Neutrophil (primary cell): ENCODE results near the gene CDH3.

Experiments used
- H3K27ac ChIP-seq: fragments of 200-600 bp; sonication (generic); 2 replicates; pipeline ENCODE4 v1.5.1; 2016; ENCODE audit warnings: mild to moderate bottlenecking, moderate library complexity
- H3K27me3 ChIP-seq: fragments of 200-600 bp; sonication (generic); 2 replicates; pipeline ENCODE4 v1.6.0; 2016; ENCODE audit warnings: mild to moderate bottlenecking
- H3K36me3 ChIP-seq: fragments of 200-600 bp; sonication (generic); 2 replicates; pipeline ENCODE4 v1.5.1; 2017
- H3K4me1 ChIP-seq, 2 experiments: fragments of 200-600 bp in 1 of 2; sonication (generic) in 1 of 2; 1 replicate in 1 of 2; 2 replicates in 1 of 2; pipeline versions ENCODE4 v1.5.1 to v1.6.1; 2013 to 2016; ENCODE audit warnings: low read depth in 1 of 2, low read length in 1 of 2, mild to moderate bottlenecking in 1 of 2, moderate library complexity in 1 of 2; ENCODE audit not compliant: control insufficient read depth in 1 of 2, insufficient read depth in 1 of 2
- H3K4me3 ChIP-seq, 2 experiments: fragments of 200-600 bp in 1 of 2; sonication (generic) in 1 of 2; 1 replicate in 1 of 2; 2 replicates in 1 of 2; pipeline ENCODE4 v1.5.1; 2013 to 2016; ENCODE audit warnings: low read depth in 1 of 2, low read length in 1 of 2, mild to moderate bottlenecking in 1 of 2, moderate library complexity in 1 of 2
- H3K9me3 ChIP-seq: fragments of 200-600 bp; sonication (generic); 2 replicates; pipeline ENCODE4 v1.5.1; 2016
- TF ChIP-seq, protein P1 (sequence below): fragments of 200-600 bp; sonication (generic); IDR thresholded peaks from 2 replicates; pipeline ENCODE4 v1.5.1; 2016; ENCODE audit warnings: antibody characterized with exemption

CDH3 gene

DNA sequence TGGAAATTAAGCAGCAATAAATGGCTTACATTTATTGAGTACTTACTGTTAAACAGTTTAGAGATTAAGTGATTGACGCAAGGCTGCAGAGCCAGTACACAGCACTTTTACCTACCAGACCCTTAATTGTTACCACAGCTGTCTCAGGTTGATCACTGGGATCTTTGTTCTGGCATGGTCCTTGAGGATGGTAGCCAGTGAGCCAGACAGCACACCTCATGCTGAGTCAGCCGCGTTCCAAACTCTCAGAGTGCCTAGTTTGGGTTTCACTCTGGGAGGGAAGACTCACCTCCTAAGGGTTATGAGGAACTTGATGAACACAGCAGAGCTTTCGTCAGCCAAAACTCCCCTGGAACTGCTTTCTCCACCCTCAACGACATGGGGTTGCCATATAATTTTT, 20.4 kb downstream of the CDH3 start:
- Histone ChIP-seq H3K9me3 (no peaks in the 10 kb centered on the region), H3K27ac (no peak overlapping the region), H3K36me3 (no peaks in the 10 kb centered on the region), H3K4me1 (no peaks in the 10 kb centered on the region), H3K27me3 (peaks cover 8% of the 10 kb centered on the region), H3K4me3 (no peak overlapping the region)
- TF ChIP-seq, protein P1, sequence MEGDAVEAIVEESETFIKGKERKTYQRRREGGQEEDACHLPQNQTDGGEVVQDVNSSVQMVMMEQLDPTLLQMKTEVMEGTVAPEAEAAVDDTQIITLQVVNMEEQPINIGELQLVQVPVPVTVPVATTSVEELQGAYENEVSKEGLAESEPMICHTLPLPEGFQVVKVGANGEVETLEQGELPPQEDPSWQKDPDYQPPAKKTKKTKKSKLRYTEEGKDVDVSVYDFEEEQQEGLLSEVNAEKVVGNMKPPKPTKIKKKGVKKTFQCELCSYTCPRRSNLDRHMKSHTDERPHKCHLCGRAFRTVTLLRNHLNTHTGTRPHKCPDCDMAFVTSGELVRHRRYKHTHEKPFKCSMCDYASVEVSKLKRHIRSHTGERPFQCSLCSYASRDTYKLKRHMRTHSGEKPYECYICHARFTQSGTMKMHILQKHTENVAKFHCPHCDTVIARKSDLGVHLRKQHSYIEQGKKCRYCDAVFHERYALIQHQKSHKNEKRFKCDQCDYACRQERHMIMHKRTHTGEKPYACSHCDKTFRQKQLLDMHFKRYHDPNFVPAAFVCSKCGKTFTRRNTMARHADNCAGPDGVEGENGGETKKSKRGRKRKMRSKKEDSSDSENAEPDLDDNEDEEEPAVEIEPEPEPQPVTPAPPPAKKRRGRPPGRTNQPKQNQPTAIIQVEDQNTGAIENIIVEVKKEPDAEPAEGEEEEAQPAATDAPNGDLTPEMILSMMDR: no peak

DNA sequence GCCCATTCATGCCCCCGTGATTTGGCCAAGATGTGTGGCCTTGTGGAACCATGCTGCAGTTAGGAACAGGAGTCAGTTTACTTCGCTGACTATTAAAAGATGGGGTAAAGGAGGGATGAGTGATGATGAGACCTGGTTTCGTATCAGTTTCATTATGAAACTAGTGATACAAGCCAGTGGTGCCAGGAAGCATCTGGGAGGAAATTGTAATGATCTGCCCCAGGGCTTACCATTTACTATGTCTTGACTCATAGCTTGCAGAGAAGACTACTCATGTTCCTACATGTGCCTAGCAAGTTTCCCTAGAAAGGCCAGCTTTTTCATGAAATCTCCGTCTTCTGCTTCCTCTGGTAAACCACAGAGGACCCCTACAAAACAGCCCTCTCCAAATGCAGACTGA, 23.2 kb downstream of the CDH3 start:
- TF ChIP-seq, protein P1: no peak
- Histone ChIP-seq H3K4me3 (no peak overlapping the region), H3K27me3 (no peaks in the 10 kb centered on the region), H3K9me3 (no peaks in the 10 kb centered on the region), H3K4me1 (no peaks in the 10 kb centered on the region), H3K36me3 (no peaks in the 10 kb centered on the region), H3K27ac (no peak overlapping the region)

DNA sequence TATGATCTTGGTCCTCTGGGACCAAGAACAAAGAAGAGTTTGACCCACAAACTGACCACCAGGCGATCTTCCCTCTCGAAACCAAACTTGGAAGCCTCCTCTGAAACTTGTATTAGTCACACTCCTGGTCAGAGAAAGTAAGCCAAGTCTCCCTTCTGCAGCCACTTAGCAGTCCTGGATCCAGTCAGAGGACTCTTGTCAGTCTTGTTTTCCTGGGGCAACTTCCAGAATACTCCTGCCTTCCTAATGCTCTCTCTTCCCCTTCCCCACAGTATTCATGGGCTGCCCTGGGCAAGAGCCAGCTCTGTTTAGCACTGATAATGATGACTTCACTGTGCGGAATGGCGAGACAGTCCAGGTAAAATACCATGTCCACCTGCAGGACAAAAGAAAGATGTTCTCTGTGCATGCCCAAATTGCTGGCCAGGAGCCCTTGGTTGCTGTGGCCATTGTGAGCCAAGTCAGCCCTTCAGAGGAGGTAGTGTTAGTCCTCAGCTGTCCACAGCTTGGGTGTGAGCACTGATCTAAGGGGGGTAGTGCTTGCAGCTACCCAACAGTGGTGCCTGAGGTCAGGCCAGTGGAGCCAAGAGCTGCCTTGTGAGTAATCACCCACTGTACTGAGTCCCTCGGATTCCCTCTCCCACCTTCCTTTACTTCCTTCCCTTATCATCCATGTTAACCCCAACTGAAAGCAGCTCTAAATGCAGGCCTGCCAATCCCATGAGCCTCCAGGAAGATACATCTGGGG, 31.2 kb downstream of the CDH3 start:
- Histone ChIP-seq H3K4me3 (no peak overlapping the region), H3K9me3 (no peaks in the 10 kb centered on the region), H3K36me3 (no peaks in the 10 kb centered on the region), H3K4me1 (no peaks in the 10 kb centered on the region), H3K27ac (no peak overlapping the region), H3K27me3 (no peaks in the 10 kb centered on the region)
- TF ChIP-seq, protein P1: no peak

DNA sequence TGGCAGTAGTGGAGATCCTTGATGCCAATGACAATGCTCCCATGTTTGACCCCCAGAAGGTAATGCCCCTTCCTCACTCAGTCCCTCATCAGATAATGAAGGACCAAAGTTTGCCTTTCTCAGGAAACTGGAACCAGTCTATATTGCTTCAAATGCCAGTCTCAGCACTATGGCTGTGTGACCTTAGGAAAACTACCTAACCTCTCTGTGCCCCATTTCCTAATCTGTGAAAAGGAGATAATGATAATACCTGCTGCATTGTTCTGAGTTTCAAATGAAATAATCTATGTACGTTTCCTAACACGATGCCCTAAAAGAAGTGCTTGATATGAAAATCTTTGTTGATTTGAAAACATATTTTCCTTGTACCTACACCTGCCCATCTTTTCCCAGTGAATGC, 35.9 kb downstream of the CDH3 start:
- Histone ChIP-seq H3K36me3 (no peaks in the 10 kb centered on the region), H3K27me3 (no peaks in the 10 kb centered on the region), H3K4me3 (no peak overlapping the region), H3K9me3 (no peaks in the 10 kb centered on the region), H3K27ac (no peak overlapping the region), H3K4me1 (no peaks in the 10 kb centered on the region)
- TF ChIP-seq, protein P1: no peak

DNA sequence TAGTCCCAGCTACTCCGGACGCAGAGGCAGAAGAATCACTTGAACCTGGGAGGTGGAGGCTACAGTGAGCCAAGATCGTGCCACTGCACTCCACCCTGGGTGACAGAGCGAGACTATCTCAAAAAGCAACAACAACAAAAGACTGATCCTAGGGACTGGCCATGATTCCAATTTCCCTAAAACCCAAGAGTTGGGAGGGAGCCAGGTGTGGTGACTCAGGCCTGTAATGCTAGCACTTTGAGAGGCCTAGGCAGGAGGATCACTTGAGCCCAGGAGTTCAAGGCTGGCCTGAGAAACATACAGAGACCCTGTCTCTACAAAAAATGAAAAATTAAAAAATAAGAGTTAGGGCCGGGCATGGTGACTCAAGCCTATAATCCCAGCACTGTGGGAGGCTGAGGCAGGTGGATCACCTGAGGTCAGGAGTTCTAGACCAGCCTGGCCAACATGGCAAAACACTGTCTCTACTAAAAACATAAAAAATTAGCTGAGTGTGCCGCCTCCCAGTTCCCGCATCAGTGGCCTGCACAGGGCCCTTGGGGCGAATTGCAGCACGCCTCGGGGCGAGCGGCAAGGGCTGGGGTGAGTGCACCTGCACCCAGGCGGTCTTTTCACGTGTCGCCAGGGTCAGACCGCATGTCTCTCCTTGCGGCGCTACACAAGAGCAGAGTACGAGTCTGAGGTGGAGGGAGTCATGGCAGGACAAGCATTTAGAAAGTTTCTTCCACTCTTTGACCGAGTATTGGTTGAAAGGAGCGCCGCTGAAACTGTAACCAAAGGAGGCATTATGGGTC, 40.8 kb downstream of the CDH3 start:
- no peaks in the 10 kb centered on the region for H3K36me3 ChIP-seq
- H3K27me3 ChIP-seq: no peaks in the 10 kb centered on the region
- no peak overlapping the region for H3K27ac ChIP-seq

More for the DNA sequence above, 40.8 kb downstream of the CDH3 start:
- TF ChIP-seq, protein P1: no peak
- Histone ChIP-seq H3K4me3 (no peak overlapping the region), H3K9me3 (no peaks in the 10 kb centered on the region), H3K4me1 (no peaks in the 10 kb centered on the region)
